GM23248 (cell line): ENCODE data around the gene NFIC. TPM values are rescaled to one million over a fixed set of nuclear protein-coding genes. Genes with fewer than 3 reads are reported as not detected.

ENCODE experiments used
- DNase-seq: peaks from one replicate; pipeline ENCODE4 v3.0.0-alpha.2; 2015
- H2AFZ ChIP-seq: fragments of 200-600 bp; sonication (generic); 2 replicates; pipeline ENCODE4 v1.6.1; 2016; ENCODE audit warnings: antibody characterized with exemption
- H3F3A ChIP-seq: fragments of 200-600 bp; sonication (generic); 2 replicates; pipeline ENCODE4 v1.6.1; 2016; ENCODE audit warnings: mild to moderate bottlenecking, antibody characterized with exemption, mixed run types; ENCODE audit not compliant: insufficient read depth
- H3K27ac ChIP-seq: fragments of 200-600 bp; sonication (generic); 2 replicates; pipeline ENCODE4 v1.5.1; 2016; ENCODE audit warnings: mild to moderate bottlenecking
- H3K27me3 ChIP-seq: fragments of 200-600 bp; sonication (generic); replicated peaks from 2 replicates; pipeline ENCODE4 v1.6.1; 2016; ENCODE audit warnings: mild to moderate bottlenecking; ENCODE audit not compliant: insufficient read depth
- H3K36me3 ChIP-seq: fragments of 200-600 bp; sonication (generic); 2 replicates; pipeline ENCODE4 v1.6.1; 2016; ENCODE audit warnings: low read depth, mild to moderate bottlenecking
- H3K4me1 ChIP-seq: fragments of 200-600 bp; sonication (generic); 2 replicates; pipeline ENCODE4 v1.6.1; 2016; ENCODE audit warnings: mild to moderate bottlenecking; ENCODE audit not compliant: insufficient read depth
- H3K4me2 ChIP-seq: fragments of 200-600 bp; sonication (generic); one replicate; pipeline ENCODE4 v1.6.1; 2016; ENCODE audit warnings: mild to moderate bottlenecking; ENCODE audit not compliant: unreplicated experiment
- H3K4me3 ChIP-seq: fragments of 200-600 bp; sonication (generic); 2 replicates; pipeline ENCODE4 v1.5.1; 2016; ENCODE audit warnings: mild to moderate bottlenecking
- H3K79me2 ChIP-seq: fragments of 200-600 bp; sonication (generic); 2 replicates; pipeline ENCODE4 v1.6.1; 2016; ENCODE audit warnings: mild to moderate bottlenecking; ENCODE audit not compliant: insufficient read depth
- H3K9ac ChIP-seq: fragments of 200-600 bp; sonication (generic); 2 replicates; pipeline ENCODE4 v1.6.1; 2016; ENCODE audit warnings: mild to moderate bottlenecking
- H3K9me2 ChIP-seq: fragments of 200-600 bp; sonication (generic); 2 replicates; pipeline ENCODE4 v1.6.1; 2016; ENCODE audit warnings: mixed run types, mild to moderate bottlenecking, moderate library complexity; ENCODE audit not compliant: insufficient read depth
- H3K9me3 ChIP-seq: fragments of 200-600 bp; sonication (generic); one replicate; pipeline ENCODE4 v1.6.1; 2017; ENCODE audit warnings: low read depth
- H4K20me1 ChIP-seq: fragments of 200-600 bp; sonication (generic); 2 replicates; pipeline ENCODE4 v1.6.0; 2016; ENCODE audit not compliant: insufficient read depth
- EZH2 ChIP-seq: fragments of 200-600 bp; sonication (generic); IDR thresholded peaks from 2 replicates; pipeline ENCODE4 v1.6.1; 2018; ENCODE audit warnings: antibody characterized with exemption, mild to moderate bottlenecking; ENCODE audit not compliant: insufficient read depth, poor library complexity, severe bottlenecking
- EZH2phosphoT487 ChIP-seq: fragments of 200-600 bp; sonication (generic); IDR thresholded peaks from 2 replicates; pipeline ENCODE4 v1.6.1; 2018; ENCODE audit warnings: antibody characterized with exemption, moderate library complexity, mild to moderate bottlenecking, low read depth; ENCODE audit not compliant: insufficient read depth
- WGBS, 2 experiments: methylation state at CpG; one replicate each; pipeline ENCODE4 v1.1.6; 2015 to 2017; ENCODE audit warnings: low lambda C conversion rate in 2 of 2, low coverage in 1 of 2; ENCODE audit errors: missing lambda C conversion rate in 2 of 2; 5-methylcytosine and 5-hydroxymethylcytosine counted together
- in situ Hi-C: fragments of 300-500 bp; cut with MboI; formaldehyde crosslinking; loops from 2 replicates; pipeline ENCODE4 v1.15.0; 2020
- polyA plus RNA-seq: library from polyadenylated mRNA; unstranded; fragments of >200 nt; fragmentation: Nextera tagmentation; extraction: Ambion mirVana; gene quantifications from 2 replicates; pipeline ENCODE4 v1.2.1, GENCODE V29; 2016
- total RNA-seq: library from RNA; depleted of rRNA; stranded (reverse); fragments of >200 nt; shearing (Covaris generic); gene quantifications from 2 replicates; pipeline ENCODE4 v1.2.3, GENCODE V29; 2014

The NFIC gene
- total and polyA plus RNA-seq, 2 experiments from 2014 or later = 50.4 to 108 TPM

DNA sequence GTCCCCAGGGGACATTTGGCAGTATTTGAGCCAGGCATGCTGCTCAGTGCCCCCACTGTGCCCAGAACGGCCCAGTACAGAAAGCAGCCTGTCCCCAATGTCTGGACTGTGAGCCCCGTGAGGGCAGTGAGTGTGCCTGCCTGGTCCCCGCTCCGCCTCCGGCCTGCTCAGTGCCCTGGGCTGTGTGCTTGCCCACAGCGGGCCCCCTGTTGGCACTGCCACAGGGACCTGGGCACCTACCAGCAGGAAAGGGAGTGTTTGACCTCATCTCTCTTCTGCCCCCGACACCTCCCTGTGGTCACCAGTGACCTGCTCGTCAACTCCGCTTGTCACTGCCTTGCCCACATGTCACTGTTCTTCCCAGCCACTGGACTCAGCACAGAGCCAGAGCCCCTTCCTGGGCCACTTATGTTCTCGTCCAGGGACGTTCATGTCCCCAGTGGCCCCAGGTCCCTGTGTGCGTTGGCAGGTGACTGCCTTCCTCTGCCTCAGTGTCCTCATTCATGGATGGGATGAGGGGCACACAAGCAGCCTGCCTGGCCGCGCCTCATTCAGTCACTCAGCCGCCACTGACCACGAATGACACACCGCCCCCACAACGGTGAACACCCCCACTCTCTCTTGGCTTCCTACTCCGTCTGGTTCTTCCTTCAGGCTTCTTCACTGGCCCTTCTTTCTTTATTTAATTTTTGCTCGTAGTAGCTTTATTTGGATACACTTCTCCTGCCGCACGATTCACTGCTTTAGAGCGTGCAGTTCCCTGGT lies 142.6 kb downstream of the NFIC start:
- H3K9ac ChIP-seq = no peak overlapping the region
- H3K9me2 ChIP-seq = no peaks in the 10 kb centered on the region
- H3K36me3 ChIP-seq = no peaks in the 10 kb centered on the region
- no peaks in the 10 kb centered on the region for H3K9me3 ChIP-seq
- H3K4me1 ChIP-seq = peaks cover 8% of the 10 kb centered on the region; the same call in 1 of the 2 replicates
- DNase-seq = peak; percentile 18
- in situ Hi-C loops = no loop called here
- H3K4me2 ChIP-seq = no peak overlapping the region
- H3K79me2 ChIP-seq = peaks cover 77% of the 10 kb centered on the region
- H3K27me3 ChIP-seq = no peaks in the 10 kb centered on the region
- no peak for TF ChIP-seq EZH2
- no peak for TF ChIP-seq EZH2phosphoT487
- peak overlapping the region; percentile 64 for H3K27ac ChIP-seq
- peaks cover 6% of the 10 kb centered on the region; the same call in 1 of the 2 replicates for H3F3A ChIP-seq
- H2AFZ ChIP-seq = no peak overlapping the region
- 89 to 93% methylated on average over 22 to 23 of the region's 23 CpGs for WGBS, 2 experiments
- H4K20me1 ChIP-seq = no peaks in the 10 kb centered on the region
- no peak overlapping the region for H3K4me3 ChIP-seq

DNA sequence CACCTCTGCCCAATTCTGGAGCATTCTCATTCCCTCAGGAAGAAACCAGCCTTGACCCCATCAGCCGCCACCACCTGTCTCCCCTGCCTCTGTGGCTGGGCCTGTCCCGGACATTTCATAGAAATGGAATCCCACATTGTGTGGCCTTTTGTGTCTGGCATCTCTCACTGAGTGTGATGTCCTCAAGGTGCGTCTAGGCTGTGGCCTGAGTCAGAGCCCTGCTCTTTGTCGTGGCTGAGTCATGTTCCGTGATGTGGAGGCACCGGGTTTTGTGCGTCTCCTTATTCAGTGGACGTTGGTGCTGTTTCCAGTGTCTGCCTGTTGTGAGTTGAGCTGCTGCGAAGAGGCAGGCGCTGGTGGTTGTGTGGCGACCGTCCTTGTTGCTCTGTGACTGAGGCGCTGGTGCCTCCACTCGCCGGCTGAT lies 143.2 kb downstream of the NFIC start:
- H3K9me3 ChIP-seq = no peaks in the 10 kb centered on the region
- no peak overlapping the region for H2AFZ ChIP-seq
- no peaks in the 10 kb centered on the region for H3K36me3 ChIP-seq
- 0 out of 2 replicates have a peak overlapping the region, but pooled peaks have one; percentile 7 for H3K9ac ChIP-seq
- H4K20me1 ChIP-seq = no peaks in the 10 kb centered on the region
- H3K4me2 ChIP-seq = no peak overlapping the region
- H3F3A ChIP-seq = peaks cover 6% of the 10 kb centered on the region; the same call in 1 of the 2 replicates
- WGBS, 2 experiments = 51 to 55% methylated on average over 15 of the region's 15 CpGs
- H3K79me2 ChIP-seq = peaks cover 83% of the 10 kb centered on the region
- TF ChIP-seq EZH2 = no peak
- TF ChIP-seq EZH2phosphoT487 = no peak
- H3K27ac ChIP-seq = peak overlapping the region; percentile 64
- H3K9me2 ChIP-seq = no peaks in the 10 kb centered on the region
- peak; percentile 90 for DNase-seq
- in situ Hi-C loops = no loop called here
- no peaks in the 10 kb centered on the region for H3K27me3 ChIP-seq
- H3K4me3 ChIP-seq = no peak overlapping the region
- H3K4me1 ChIP-seq = peaks cover 8% of the 10 kb centered on the region; the same call in 1 of the 2 replicates

DNA sequence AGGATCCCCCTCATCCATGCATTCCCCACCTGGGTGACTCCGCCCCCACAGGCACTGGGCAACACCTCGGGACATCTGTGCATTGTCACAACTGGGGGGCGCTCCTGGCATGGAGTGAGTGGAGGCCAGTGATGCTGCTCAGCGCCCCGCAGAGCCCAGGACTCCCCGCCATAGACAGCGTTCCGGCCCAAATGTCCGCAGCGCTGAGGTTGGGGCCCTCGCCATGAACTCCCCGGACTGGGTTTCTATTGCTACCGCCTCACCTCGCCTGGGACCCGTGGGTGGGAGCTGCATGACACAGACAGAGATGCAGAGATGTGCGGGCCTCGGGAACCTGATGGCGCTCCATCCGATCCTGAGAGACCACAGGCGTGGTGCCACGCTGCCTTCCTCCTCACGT lies 144.3 kb downstream of the NFIC start:
- Histone ChIP-seq H3K27me3 (no peaks in the 10 kb centered on the region), H3K4me1 (peaks cover 8% of the 10 kb centered on the region; the same call in 1 of the 2 replicates), H3K27ac (no peak overlapping the region), H3K36me3 (no peaks in the 10 kb centered on the region), H3K79me2 (peaks cover 95% of the 10 kb centered on the region), H2AFZ (no peak overlapping the region), H3K9me2 (no peaks in the 10 kb centered on the region), H3F3A (peaks cover 6% of the 10 kb centered on the region; the same call in 1 of the 2 replicates), H3K4me2 (no peak overlapping the region), H3K9ac (no peak overlapping the region), H3K4me3 (no peak overlapping the region), H3K9me3 (no peaks in the 10 kb centered on the region), H4K20me1 (no peaks in the 10 kb centered on the region)
- TF ChIP-seq EZH2 (no peak), EZH2phosphoT487 (no peak)
- in situ Hi-C loops = no loop called here
- DNase-seq = no peak
- 84 to 91% methylated on average over 21 to 22 of the region's 22 CpGs for whole genome bisulfite sequencing, 2 experiments

DNA sequence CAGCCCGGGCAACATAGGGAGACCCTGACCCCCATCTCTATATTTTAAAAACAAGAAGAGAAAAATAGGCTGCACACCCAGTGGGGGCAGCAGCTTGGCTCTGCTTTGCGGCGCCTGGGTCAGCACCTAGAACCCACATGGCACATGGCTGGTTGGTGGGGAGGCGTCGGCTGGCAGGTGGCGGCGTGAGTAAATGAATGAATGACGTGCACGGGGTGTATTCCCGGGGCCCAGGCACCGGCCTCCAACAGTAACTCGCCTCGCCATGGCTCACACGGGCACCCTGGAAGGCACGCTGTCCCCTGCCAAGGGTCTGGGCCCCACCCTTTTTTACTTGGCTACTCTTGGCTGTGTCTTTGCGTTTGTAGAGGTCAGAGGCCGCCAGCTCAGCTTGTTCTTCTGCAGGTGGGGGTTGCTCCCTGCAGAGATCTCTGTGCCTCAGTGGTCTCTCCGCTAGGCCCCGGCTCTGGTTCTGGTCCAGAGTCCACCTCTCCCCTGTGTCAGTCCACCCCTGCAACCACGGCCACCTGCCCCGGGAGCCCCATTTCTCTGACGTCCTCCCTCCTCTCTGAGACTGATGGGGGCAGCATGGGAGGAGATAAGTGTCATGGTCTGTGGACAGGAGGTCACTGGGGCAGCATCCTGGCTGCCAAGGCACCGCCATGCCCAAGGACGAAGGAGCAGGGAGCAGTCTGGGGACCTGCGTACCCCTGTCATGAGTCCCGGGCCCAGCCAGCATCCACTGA lies 145.3 kb downstream of the NFIC start:
- no peak for DNase-seq
- Histone ChIP-seq H3K4me2 (no peak overlapping the region), H3K9me2 (no peaks in the 10 kb centered on the region), H3K27ac (no peak overlapping the region), H3K9ac (no peak overlapping the region), H3K4me1 (peaks cover 8% of the 10 kb centered on the region; the same call in 1 of the 2 replicates), H3K9me3 (no peaks in the 10 kb centered on the region), H3K36me3 (no peaks in the 10 kb centered on the region), H3K79me2 (peaks cover 100% of the 10 kb centered on the region), H3K4me3 (no peak overlapping the region), H3K27me3 (no peaks in the 10 kb centered on the region), H4K20me1 (peaks cover under 1% of the 10 kb centered on the region; the same call in 1 of the 2 replicates), H3F3A (peaks cover 6% of the 10 kb centered on the region; the same call in 1 of the 2 replicates), H2AFZ (no peak overlapping the region)
- TF ChIP-seq EZH2phosphoT487 = no peak
- TF ChIP-seq EZH2 = no peak
- WGBS, 2 experiments = 67 to 72% methylated on average over 25 to 26 of the region's 26 CpGs
- in situ Hi-C loops = no loop called here
